GM10847 (cell line): Measurements from ENCODE around the gene F12.

Source experiments
- POLR2A ChIP-seq: IDR thresholded peaks from 2 replicates; pipeline ENCODE4 v1.6.1; 2011; ENCODE audit not compliant: insufficient read length; ENCODE audit errors: extremely low read depth

Gene F12

DNA sequence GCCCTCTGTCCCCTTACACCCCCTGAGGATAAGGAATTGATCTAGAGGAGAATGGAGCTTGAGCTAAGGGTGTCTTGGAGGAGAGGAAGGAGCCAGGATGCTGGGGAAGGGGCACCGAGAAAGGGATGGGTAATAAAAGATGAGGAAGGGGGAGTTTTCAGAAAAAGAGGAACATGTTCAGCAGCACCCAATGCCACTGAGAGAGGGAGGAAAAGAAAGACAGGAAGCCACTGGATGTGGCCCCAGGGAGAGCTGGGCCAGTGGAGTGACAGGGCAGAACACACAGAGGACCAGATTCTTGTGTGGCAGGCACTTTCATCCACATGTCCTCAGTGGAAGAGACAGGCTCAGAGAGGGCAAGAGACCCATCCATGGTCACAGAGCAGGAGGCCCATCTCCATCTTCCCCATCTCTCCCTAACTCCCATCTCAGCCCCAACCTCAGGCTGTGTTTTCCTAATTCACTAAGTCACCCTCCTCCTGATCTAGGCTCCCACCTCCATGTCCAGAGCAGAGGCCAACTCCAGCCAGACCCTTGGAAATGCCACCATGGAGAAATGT is 16.1 kb downstream of the F12 start:
- no peak for TF ChIP-seq POLR2A

DNA sequence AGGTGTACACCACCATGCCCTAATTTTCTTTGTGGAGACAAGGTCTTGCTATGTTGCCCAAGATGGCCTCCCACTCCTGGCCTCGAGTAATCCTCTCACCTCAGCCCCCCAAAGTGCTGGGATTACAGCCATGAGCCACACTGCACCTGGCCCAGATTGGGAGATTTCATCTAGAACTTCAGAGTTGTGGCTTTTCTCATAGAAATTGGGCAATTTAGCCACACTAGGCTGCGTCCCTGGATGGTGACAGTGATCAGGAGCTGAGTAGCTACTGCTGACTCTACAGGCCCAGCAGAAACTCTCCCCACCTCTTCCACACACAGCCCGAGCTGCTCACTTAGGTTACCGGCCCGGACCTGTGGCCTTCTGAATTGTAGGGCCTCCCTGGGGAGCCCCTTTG is 16.6 kb downstream of the F12 start:
- no peak for TF ChIP-seq POLR2A

DNA sequence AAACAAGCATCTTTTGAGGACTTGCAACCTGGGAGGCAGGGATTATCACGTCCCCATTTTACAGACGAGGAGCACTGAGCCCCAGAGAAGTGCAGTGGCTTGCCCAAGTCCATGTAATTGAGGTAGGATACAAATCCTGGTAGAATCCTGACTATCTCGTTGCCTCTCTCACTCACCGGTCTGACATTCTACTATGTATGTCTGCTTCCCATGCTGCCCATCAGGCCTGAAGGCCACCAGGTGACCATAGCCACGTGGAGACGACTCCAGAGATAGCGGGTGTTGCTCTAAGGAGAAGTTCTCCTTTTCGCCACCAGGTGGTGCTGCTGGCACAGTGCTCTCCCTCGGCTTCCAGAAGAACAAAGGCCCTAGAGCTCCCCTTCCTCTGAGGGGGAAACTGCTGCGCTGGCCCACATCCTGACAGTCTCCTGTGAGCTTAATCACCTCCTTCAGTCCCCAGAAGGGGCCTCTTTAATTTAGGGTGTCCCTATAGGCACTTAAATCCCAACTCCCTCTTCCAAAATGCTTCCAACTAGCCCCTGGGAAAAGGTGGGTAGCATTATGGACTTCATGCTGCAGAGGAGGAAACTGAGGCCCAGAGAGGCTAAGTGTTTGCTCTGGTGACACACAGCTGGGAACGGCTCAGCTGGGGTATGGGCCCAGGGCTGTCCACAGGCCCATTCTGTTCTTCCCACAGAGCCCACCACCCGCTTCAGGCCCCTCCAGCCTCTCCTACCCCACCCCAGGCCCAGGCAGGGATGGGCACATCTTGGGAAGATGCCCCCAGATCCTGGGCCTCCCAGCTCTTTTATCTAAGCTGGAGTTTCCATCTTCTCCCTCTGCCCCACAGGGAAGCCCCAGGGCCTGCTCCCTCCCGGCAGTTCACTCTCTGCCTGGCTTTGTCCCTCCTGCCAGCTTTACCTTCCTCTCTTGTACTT is 18.7 kb downstream of the F12 start:
- TF ChIP-seq POLR2A = no peak

DNA sequence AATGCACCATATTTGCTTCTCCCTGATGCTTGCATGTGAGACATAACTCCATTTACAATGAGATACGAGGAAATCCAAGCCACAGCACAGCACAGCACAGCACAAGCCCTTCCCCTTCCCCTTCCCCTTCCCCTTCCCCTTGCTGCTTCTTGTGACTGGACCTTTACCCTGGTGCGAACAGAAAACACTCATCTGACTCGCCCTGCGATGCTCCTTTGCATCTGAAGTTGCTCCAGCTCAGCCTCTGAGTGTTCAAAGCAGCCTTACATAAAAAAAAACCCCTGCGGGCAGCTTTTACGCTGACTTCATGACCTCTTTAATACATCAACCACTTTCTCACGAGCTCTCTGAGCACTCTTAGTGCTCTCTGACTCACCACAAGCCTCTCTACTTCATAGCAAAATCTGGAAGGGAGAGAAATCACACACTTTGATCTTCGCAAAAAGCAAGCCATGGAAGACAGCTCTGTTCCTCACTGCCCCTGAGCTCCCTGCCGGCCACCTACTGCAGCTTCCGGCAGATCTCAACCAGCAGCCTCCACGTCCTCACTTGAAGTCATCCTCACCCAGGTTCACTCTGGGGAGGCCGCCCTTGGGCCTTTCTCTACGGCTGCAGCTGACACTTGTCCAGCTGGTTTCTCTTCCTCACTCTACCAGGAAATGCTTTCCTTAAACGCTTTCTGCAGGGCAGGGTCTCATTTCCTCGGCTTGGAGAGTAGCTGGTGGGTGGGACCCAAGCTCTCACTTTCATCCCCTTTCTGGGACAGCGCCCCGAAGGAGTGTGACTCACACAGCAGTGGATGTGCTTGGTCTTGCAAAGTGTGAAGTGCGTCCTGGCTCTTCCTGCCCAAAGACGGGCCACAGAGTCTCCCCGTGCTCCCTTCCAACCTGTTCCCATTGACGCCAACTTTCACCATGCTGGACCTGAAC is 19.9 kb downstream of the F12 start:
- TF ChIP-seq POLR2A = no peak

DNA sequence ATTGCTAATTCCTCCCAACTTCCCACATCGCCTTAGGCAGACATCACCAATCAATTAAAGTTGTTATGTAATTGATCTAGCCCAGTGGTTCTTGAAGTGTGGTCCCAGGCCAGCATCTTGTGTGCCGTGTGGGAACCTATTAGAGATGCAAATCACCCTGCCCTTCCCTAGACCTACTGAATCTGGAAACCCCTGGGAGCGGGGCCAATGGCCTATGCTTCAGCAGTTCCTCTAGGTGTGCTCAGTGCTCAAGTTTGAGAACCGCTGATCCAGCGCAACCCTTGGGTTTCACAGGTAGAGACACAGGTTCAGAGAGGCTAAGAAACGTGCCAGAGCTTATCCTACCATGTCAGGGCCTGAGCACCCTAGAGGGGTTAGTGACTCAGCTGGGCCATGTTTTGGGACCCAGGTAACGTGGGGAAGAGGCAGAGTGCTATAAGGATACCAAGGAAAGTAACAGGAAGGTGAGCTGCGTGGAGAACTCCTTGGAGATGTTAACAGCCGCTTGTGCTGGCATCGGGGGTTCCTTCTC is 20.8 kb downstream of the F12 start:
- no peak for TF ChIP-seq POLR2A

DNA sequence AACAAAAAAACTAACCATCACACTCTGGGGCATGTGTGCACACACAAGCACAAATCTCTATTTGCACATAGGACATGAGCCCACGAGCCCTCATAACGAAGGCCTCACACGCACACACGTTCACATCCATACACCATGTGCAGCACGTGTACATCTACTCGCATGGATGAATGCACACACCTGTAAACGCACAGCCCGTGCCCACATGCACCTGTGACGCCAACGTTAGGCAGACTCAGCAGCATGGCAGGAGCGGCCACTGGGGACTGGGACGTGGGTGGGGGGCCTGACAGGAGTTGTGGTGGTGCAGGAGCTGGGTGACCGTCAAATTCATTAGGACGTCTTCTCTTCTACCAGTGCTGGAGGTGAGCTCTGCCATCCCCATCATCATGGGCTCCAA is 22.0 kb downstream of the F12 start:
- no peak for TF ChIP-seq POLR2A

DNA sequence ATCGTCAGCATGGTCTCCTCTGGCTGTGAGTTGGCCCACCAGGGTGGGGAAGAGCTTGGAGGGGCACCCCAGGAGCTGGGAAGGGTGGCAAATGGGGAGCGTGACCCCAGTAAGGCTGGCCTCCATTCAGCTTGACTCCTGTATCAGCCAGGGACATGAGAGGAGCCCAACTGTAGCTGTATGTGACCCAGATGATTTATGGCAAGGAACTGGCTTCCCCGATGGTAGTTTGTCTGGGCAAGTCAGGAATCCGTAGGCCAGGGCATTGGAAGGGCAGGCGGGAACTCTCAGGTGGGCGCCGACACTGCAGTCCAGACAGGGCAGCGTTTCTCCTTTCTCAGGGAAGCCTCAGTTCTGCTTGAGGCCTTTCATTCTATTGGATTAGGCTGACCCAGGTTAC is 22.8 kb downstream of the F12 start:
- TF ChIP-seq POLR2A = no peak

DNA sequence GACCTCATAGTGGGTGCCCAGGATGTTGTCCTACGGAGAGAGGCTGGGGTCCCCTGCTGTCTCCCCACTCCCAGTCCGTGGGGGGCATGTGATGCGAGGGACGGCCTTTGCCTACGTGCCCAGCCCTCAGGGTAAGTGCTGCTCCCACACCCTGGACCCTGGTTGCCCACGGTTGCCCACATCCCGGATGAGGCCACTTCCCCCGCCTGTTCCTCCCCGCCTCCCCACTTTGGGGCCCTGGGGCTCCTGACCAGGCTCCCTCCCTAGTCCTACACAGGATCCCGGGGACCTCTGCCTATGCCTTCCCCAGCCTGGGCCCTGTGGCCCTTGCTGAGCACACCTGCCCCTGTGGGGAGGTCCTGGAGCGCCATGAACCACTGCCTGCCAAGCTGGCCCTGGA is 23.6 kb downstream of the F12 start:
- no peak for TF ChIP-seq POLR2A

DNA sequence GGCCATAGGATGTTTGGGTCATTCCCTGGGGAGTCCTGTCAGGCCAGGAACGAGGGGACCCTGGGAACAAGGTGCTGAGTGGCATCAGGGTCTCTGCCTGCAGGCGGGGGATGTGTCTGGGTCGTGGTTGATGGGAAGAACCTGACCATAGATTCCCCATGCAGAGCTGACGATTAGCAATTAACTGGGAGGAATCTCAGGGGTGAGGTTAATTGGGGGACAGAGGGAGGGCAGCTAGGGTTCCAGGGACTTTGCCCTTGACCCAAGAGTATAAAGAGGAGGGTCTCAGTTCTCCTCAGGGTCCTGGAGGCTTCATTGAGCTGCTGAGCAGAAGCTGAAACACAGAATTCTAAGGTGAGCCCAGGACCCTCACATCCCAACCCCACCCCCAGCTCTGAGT is 25.2 kb downstream of the F12 start, which contains the start of gene SLC34A1:
Gene SLC34A1, plus strand, starts transcription at position 301 of the 400 bp plus-strand sequence. CDS start 1,308 bp downstream, outside the sequence.
- TF ChIP-seq POLR2A = no peak

DNA sequence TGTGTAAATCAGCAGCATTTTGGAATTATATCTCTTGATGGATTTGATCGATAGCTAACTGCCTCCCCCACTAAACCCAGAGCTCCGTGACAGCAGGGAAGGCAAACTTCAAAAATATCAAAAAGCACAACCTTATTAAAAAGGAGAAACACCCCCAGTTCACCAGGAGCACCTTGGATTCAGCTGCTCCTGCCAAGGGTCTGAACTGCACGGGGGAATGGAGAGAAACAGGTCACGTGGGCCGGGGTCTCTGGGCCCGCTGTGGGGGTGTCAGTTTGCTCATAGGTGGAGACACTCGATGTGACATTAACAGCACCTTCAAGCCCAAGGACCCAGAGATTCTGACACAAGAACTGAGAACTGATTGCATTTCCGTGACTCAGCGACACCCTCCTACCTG is 26.2 kb downstream of the F12 start:
- no peak for TF ChIP-seq POLR2A

DNA sequence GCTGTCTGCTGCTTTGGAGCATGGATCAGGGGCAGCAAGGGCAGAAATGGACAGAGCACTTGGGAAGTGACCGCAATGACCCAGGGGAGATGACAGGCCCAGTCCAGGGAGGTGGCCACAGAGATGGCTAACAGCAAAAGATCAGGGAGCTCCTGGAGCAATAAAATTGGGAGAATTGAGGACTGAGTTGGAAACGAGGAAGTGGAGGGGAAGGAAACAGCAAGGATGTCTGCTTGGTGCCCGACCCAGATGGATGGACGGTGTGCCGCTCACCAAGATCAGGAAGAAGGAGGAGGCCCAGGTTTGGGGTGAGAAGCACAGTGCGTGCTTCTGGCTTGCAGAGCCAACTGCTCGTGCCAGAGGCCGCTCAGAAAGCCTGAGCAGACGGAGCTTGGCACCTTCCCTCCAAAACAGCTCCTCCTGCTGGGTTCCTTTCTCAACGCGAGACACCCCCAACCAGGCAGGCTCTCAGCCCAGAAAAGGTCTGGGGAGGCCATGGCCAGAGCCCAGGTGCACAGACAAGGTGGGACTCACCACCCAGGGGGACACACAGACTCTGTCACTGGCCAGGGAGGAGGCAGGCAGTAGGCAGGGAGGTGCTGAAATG is 26.8 kb downstream of the F12 start:
- TF ChIP-seq POLR2A = no peak

DNA sequence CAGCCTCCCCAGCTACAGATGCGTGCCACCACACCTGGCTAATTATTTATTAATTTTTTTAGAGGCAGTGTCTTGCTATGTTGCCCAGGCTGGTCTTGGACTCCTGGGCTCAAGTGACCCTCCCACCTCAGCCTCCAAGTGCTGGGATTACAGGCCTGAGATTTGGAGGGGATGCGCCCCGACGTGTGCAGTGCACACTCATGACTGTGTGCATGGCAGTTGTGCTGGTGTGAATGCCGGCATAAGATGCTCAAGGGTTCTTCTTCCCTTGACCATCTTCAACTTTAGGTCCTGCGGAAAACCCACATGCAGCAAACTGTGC is 28.6 kb downstream of the F12 start:
- TF ChIP-seq POLR2A = no peak

DNA sequence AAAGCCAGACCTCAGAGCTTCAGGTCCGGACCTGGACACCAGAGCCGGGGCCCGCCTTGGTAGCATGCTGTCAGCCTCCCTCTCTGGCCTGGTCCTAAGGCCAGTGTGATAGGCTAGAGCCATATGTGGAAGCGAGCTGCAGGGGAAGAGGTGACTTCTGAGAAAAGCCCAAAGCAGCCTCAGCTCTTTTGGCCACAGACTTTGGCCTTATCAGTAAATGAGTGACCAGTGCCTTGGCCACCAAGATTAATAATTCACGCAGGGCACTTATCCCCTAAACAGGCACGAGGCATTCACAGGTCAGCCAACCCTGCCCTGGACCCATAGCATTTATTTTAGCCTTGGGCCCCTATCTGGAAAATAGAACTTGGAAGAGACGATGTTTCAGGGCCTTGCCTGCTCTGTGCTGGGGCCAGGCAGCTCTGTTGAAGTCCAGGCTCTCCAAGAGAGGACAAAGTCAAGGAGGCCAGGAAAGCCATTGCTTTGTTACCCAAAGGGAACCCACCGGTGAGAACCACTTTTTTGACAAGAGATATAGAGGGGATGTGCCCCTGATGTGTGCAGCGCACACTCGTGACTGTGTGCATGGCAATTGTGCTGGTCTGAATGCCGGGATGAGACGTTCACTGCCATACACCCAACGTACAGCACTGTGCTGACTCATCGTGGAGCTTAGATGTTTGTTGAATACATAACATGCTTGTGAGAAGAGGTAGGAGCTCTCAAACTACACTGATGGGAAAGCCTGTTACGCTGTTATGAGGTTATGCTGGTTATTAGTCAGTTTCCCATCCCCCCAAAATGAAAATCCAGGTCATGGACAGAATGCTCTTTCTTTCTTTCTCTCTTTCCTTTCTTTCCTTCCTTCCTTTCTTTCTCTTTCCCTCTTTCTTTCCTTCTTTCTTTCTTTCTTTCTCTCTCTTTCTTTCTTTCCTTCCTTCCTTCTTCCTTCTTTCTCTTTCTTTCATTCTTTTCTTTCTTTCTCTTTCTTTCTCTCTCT is 30.2 kb downstream of the F12 start:
- no peak for TF ChIP-seq POLR2A

DNA sequence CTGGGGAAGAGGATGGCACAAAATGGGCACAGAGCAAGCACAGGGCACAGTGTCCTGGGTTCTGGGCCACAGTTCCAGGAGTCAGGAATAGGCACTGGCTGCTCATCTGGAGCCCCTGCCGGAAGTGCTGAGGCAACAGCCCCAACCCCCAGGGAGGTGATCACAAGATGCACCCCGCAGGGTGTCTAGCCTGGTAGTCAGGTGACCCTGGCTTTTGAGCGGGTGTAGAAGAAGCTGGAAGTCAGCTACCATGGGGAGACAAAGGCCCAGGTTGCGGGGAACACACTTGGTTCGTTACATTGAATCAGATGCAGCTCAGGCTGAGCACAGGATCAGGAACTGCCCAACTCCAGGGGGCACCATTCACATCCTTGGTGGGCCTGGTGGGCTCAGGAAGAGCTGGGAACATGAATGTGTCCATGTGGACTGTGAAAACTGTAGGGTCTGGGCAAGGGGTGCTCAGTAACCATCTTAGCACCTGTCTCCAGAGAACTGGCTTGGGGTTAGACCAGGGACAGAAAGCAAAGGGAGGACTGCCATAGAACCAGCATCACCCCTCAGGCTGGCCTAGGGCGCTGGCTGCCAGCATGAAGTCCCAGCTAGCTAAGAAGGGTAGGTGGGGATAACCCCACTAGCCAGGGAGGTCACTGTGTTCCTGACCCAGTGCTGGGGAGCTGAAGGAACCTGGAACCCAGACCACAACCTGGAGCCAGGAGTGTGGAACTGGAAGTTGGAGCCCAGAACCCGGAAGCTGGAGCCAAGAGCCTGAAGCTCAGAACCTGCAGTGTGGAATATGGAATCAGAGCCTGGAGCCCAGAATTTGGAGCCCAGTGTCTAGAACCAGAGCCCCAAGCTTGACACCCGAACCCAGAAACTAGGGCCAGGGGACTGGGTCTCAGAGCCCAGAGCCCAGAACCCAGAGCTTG is 31.2 kb downstream of the F12 start:
- no peak for TF ChIP-seq POLR2A
